Measurements from ENCODE around the gene TOPBP1. TPM values are rescaled to one million over a fixed set of nuclear protein-coding genes. Genes with fewer than 3 reads are reported as not detected.
"Not testable (repeated sequence)": the region's sequence is repeated elsewhere in the genome, so short reads cannot be mapped to it uniquely, and the experiment has no call there.

Gene TOPBP1
- total RNA-seq, 1 donor: 25.0 TPM

DNA sequence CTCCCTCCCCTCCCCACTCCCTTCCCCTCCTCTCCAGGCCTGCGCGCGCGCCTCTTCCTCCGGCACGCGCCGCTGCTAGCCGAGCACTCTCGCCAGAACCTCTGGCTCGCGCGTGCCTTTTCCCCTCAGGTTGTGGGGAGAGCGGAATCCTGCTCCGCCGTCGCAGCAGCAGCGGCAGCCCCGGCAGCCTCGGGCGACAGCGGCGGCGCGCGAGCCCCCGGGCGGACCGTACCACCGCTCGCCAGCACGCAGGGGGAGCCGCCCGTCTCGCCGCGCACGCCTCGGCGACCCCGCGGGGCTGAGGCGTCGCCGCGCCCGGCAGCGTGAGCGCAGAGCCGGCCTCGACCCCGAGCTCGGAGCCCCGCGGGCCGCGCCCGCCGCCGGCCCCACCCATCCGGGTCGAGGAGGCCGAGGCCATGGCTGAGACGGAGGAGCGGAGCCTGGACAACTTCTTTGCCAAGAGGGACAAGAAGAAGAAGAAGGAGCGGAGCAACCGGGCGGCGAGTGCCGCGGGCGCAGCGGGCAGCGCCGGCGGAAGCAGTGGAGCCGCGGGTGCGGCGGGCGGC, 88.0 kb downstream of the TOPBP1 start, which contains the start of gene CDV3:
Gene CDV3, plus strand, starts transcription at position 58 of the 566 bp plus-strand sequence. Its CDS starts 359 bp downstream, at position 417.
- DNase-seq (ENCODE audit: low read depth in 2 of 3, low spot score in 2 of 3): no peak

GRCh38 chr3:133573054-133573628, 88.6 kb downstream of the TOPBP1 start:
- peak; percentile 98 to 100 (median 100) for DNase-seq (ENCODE audit: low read depth in 2 of 3, low spot score in 2 of 3)

DNA sequence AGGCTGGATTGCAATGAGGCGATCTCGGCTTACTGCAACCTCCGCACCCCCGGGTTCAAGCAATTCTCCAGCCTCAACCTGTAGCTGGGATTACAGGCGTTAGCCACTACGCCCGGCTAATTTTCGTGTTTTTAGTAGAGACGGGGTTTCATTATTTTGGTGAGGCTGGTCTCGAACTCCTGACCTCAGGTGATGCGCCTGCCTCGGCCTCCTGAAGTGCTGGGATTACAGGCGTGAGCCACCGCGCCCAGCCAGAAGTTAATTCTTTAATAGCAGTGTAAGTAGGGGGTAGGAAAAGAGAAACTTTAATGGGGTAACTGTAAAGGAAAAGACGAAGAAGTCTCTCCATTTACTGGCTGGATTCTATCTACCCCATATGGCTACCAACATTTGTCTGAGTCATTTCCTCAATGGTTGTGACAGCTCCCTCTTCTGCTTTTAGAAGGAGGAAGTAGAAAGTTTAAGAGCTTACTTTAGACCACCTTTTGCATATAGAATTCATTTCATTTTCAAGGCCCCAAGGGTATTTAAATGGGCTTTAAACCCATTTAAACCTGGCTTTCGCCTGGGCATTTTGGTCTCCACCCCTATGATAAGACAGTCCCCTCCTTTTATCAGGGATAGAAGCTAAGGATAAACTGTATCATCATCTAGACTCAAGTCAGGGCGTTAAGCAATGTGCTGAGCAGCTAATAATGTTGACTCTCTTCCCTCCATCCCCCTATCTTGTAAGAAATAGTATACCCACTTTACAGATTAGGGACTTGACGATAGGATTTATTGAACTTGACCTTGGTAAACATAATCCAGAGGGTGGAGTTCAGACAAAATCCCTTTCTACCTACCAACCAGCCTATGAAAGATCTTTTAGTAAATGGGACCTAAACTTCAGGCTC, 89.3 kb downstream of the TOPBP1 start:
- peak in 2 of 3 donors; percentile 83 to 95 for DNase-seq (ENCODE audit: low read depth in 2 of 3, low spot score in 2 of 3)

GRCh38 chr3:133570937-133571320, 90.8 kb downstream of the TOPBP1 start:
- peak in 2 of 3 donors; percentile 6 to 36 for DNase-seq (ENCODE audit: low read depth in 2 of 3, low spot score in 2 of 3)

DNA sequence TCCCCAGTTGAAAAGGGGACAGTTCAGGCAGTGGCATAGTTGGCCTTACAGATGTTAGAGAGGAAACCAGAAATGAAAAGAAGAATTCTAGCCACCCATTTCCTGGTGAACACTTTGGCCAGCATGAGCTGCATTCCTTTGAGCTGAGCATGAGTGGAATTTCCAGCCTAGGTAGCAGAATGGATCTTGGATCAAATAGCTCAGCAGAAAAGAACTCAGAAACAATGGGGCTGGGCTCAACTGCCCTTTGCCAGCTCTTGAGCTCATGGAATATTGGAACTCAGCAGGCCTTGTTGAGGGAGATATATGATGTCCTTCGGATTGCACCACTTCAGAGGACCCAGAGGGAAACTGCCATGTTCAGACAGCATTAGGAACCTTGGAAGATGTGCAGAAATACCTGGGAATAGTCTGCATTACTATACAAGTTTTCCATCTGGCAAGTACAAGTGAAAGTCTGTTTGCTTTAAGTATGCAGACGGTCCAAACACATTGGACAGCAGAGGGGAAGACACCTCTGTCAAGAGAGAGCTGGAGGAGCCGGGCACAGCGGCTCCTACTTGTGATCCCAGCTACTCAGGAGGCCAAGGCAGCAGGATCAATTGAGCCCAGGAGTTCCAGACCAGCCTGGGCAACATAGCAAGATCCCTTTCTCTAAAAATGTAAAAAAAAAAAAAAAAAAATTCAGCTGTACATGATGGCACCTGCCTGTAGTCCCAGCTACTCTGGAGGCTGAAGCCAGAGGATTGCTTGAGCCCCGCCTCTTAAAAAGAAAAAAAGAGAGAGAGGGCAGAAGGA, 91.4 kb downstream of the TOPBP1 start:
- DNase-seq (ENCODE audit: low read depth in 2 of 3, low spot score in 2 of 3): no peak

GRCh38 chr3:133568294-133569014, 93.3 kb downstream of the TOPBP1 start:
- DNase-seq (ENCODE audit: low read depth in 2 of 3, low spot score in 2 of 3): no peak

DNA sequence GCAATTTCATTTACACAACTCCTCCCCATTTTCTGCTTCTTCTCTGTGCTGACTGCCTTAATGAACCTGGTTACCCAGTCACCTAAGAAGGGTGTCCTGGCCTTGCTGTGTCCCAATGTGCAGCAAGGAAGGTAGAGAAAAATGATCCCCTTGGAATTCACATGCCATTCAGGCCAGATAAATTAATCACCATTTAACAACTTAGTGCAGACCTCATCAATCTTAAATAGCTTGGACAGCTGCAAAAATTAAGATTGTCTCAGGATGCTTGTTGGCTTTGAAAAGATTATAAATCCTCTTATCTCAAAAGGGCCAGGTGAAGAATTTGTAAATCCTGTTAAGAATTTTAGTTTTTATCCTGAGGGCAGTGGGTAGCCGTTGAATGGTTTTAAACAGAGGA, 97.9 kb downstream of the TOPBP1 start:
- DNase-seq (ENCODE audit: low read depth in 2 of 3, low spot score in 2 of 3): no peak

- DNase-seq (ENCODE audit: low read depth in 2 of 3, low spot score in 2 of 3): no peak
These were observed 98.6 kb downstream of the TOPBP1 start for GRCh38 chr3:133563186-133563591.

DNA sequence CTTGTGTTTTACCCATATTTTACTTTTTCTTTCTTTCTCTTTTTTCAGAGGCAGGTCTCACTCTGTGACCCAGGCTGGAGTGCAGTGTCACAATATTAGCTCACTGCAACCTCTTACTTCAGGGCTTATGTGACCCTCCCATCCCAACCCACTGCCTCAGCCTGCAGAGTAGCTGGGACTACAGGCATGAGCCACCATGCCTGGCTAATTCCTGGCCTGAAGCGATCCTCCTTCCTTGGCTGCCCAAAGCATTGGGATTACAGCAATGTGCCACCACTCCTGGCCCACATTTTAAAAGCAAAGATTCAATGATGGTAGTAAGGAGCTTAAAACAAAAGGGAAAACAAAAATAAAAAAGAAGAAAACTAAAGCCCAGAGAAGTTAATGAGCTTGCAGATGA, 99.4 kb downstream of the TOPBP1 start:
- no peak for DNase-seq (ENCODE audit: low read depth in 2 of 3, low spot score in 2 of 3)

GRCh38 chr3:133561679-133562078, 100.1 kb downstream of the TOPBP1 start:
- DNase-seq (ENCODE audit: low read depth in 2 of 3, low spot score in 2 of 3): peak in 1 of 3 donors; percentile 17

DNA sequence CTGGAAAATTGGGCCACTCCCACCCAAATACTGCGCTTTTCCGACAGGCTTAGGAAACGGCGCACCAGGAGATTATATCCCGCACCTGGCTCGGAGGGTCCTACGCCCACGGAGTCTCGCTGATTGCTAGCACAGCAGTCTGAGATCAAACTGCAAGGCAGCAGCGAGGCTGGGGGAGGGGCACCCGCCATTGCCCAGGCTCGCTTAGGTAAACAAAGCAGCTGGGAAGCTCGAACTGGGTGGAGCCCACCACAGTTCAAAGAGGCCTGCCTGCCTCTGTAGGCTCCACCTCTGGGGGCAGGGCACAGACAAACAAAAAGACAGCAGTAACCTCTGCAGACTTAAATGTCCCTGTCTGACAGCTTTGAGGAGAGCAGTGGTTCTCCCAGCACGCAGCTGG, 110.2 kb downstream of the TOPBP1 start:
- DNase-seq (ENCODE audit: low read depth in 2 of 3, low spot score in 2 of 3): not testable (repeated sequence)

Small RNA genes lying within 50 kb of the gene (small RNA-seq; reads per million reads assigned to genes)
- gene RF00438 (not detected), gene RNA5SP140 (not detected), gene RNU6-678P (not detected)

Other genes with a start within 250 kb of the TOPBP1 start
- 38.5 TPM for gene CDV3, start 88.3 kb downstream of the TOPBP1 start, total RNA-seq
- gene TF, start 84.5 kb upstream of the TOPBP1 start, total RNA-seq: under 0.01 TPM
- gene SRPRB, start 143.9 kb upstream of the TOPBP1 start, total RNA-seq: 39.3 TPM
- gene RAB6B, start 233.9 kb upstream of the TOPBP1 start, total RNA-seq: 0.27 TPM